GM19328 (cell line): ENCODE measurements around the gene PIMREG.

ENCODE experiments used
- ATAC-seq: cut with Tn5 transposase; IDR thresholded peaks from one replicate; pipeline ENCODE4 v1.9.1; 2021; ENCODE audit warnings: mild to moderate bottlenecking, moderate library complexity; ENCODE audit not compliant: unreplicated experiment

The PIMREG gene

GRCh38 chr17:6496640-6497441 lies 52.6 kb downstream of the PIMREG start:
- no peak for ATAC-seq

- no peak for ATAC-seq
These were observed 53.4 kb downstream of the PIMREG start for GRCh38 chr17:6497496-6498221.

GRCh38 chr17:6498356-6498755 lies 54.1 kb downstream of the PIMREG start:
- no peak for ATAC-seq

- no peak for ATAC-seq
These were observed 54.8 kb downstream of the PIMREG start for GRCh38 chr17:6498901-6499540.
